HepG2 (cell line): ENCODE measurements around the gene ACER3.
"Not testable (repeated sequence)": the region's sequence is repeated elsewhere in the genome, so short reads cannot be mapped to it uniquely, and the experiment has no call there.

Experiments
- ARNT ChIP-seq: fragments of 450-650 bp; IDR thresholded peaks from 2 replicates; pipeline ENCODE4 v1.6.1; 2017
- ATF7 ChIP-seq, 2 experiments: fragments of 450-650 bp in 1 of 2; sonication (generic) in 1 of 2; formaldehyde crosslinking in 1 of 2; IDR thresholded peaks; 2 replicates each; pipeline versions ENCODE4 v1.4.0 to v1.6.1; 2016 to 2020; ENCODE audit warnings: antibody characterized with exemption in 1 of 2, mild to moderate bottlenecking in 1 of 2, missing genetic modification reagents in 1 of 2
- GTF2F1 ChIP-seq: fragments of 150-350 bp; IDR thresholded peaks from 2 replicates; pipeline ENCODE4 v1.6.1; 2014; ENCODE audit warnings: low read length
- GTF3A ChIP-seq: sonication (generic); formaldehyde crosslinking; conservative IDR thresholded peaks from 2 replicates; pipeline ENCODE4 v1.4.0; 2020; ENCODE audit warnings: mild to moderate bottlenecking, missing genetic modification reagents
- MTA3 ChIP-seq: sonication (generic); formaldehyde crosslinking; IDR thresholded peaks from 2 replicates; pipeline ENCODE4 v1.4.0; 2020; ENCODE audit warnings: missing genetic modification reagents
- POLR2A ChIP-seq, 2 experiments: IDR thresholded peaks; 2 replicates each; pipeline ENCODE4 v1.6.1; 2011; ENCODE audit warnings: low read depth in 2 of 2, low read length in 2 of 2, mild to moderate bottlenecking in 1 of 2, moderate library complexity in 1 of 2; ENCODE audit not compliant: insufficient read depth in 1 of 2
- POLR2AphosphoS5 ChIP-seq: IDR thresholded peaks from 2 replicates; pipeline ENCODE4 v1.6.1; 2012; ENCODE audit warnings: low read depth, low read length
- ZSCAN29 ChIP-seq: sonication (generic); formaldehyde crosslinking; conservative IDR thresholded peaks from 2 replicates; pipeline ENCODE4 v1.4.0; 2020; ENCODE audit warnings: mild to moderate bottlenecking, missing genetic modification reagents
- TF ChIP-seq, protein P1 (sequence below): sonication (generic); formaldehyde crosslinking; IDR thresholded peaks from 2 replicates; pipeline ENCODE4 v1.5.0; 2020; ENCODE audit warnings: mild to moderate bottlenecking, missing genetic modification reagents, moderate library complexity

DNA sequence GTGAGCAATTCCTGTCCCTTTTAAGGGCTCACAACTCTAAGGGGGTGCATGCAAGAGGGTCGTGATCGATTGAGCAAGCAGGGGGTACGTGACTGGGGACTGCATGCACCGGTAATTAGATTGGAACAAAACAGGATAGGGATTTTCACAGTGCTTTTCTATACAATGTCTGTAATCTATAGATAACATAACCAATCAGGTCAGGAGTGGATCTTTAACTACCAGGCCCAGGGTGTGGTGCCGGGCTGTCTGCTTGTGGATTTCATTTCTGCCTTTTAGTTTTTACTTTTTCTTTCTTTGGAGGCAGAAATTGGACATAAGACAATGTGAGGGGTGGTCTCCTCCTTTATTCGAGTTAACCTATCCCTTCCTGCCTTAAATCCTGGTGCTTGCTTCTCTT lies 40.9 kb downstream of the ACER3 start:
- not testable (repeated sequence) for TF ChIP-seq MTA3; GTF2F1; ZSCAN29 (CRISPR knock-in tag); POLR2AphosphoS5; ATF7 (IDR thresholded peaks at IDR 0.05); ATF7 (CRISPR knock-in tag; IDR thresholded peaks at IDR 0.05); POLR2A (IDR thresholded peaks at IDR 0.05; ENCODE audit: insufficient read depth in 1 of 2, low read depth in 2 of 2, low read length in 2 of 2); ARNT; GTF3A (CRISPR knock-in tag)
- TF ChIP-seq, protein P1, sequence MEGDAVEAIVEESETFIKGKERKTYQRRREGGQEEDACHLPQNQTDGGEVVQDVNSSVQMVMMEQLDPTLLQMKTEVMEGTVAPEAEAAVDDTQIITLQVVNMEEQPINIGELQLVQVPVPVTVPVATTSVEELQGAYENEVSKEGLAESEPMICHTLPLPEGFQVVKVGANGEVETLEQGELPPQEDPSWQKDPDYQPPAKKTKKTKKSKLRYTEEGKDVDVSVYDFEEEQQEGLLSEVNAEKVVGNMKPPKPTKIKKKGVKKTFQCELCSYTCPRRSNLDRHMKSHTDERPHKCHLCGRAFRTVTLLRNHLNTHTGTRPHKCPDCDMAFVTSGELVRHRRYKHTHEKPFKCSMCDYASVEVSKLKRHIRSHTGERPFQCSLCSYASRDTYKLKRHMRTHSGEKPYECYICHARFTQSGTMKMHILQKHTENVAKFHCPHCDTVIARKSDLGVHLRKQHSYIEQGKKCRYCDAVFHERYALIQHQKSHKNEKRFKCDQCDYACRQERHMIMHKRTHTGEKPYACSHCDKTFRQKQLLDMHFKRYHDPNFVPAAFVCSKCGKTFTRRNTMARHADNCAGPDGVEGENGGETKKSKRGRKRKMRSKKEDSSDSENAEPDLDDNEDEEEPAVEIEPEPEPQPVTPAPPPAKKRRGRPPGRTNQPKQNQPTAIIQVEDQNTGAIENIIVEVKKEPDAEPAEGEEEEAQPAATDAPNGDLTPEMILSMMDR (CRISPR knock-in tag) = not testable (repeated sequence)
